Measurements from ENCODE around the gene OCRL. TPM values are rescaled to one million over a fixed set of nuclear protein-coding genes. Genes with fewer than 3 reads are reported as not detected.
A peak's percentile ranks its signal among the peaks of the same experiment; 100 is the strongest.

Gene OCRL
- total RNA-seq, 1 donor from 2014 or later: 25.3 TPM

DNA sequence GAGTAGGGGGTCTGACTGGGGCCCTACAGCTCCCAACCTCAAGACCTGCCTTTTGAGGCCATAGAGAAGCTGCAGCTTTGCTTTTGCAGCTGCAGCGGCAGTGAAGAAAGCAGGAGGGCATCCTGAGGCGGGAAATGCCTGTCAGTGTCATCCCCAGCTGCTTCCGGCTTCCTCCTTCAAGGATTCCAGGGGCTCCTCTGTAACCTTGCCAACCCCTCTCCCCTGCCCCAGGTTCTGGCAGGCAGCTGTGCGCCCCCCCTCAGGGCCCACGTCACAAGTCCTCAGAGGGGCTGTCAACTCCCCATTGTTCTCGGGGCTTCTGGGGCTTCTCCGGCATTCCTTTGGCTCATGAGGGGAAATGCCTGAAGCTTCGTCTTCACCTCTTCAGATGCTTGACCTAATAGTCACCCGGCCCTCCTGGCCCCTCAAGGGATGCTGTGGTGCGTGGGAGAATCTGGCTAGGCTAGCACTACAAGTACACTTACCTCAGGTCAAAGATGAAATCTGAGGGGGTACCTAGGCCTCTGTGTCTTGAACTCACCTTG lies 82.8 kb downstream of the OCRL start:
- Histone ChIP-seq H3K9ac (no peak overlapping the region), H4K20me1 (ENCODE audit: low read depth) (no peaks in the 10 kb centered on the region), H3K27me3 (no peaks in the 10 kb centered on the region), H3K4me3 (no peak overlapping the region), H3K4me1 (no peaks in the 10 kb centered on the region), H3K4me2 (no peak overlapping the region), H3K36me3 (no peaks in the 10 kb centered on the region), H3F3A (ENCODE audit: low read depth) (no peaks in the 10 kb centered on the region), H2AFZ (replicated peaks) (no peak overlapping the region), H3K79me2 (ENCODE audit: low read depth) (no peaks in the 10 kb centered on the region), H3K27ac (no peak overlapping the region), H3K9me3 (ENCODE audit: low read depth) (no peaks in the 10 kb centered on the region)
- Mint-ChIP-seq H3K27ac (peak overlapping the region; percentile 76), H3K36me3 (no peaks in the 10 kb centered on the region), H3K4me1 (peaks cover 13% of the 10 kb centered on the region), H3K9me3 (peaks cover 5% of the 10 kb centered on the region), H3K27me3 (ENCODE audit: insufficient read depth, low read depth) (peaks cover 3% of the 10 kb centered on the region), H3K4me3 (no peak overlapping the region)
- peak; percentile 74 for DNase-seq (ENCODE audit: low spot score)
- TF ChIP-seq EZH2phosphoT487 (IDR thresholded peaks at IDR 0.05) (no peak), EZH2 (IDR thresholded peaks at IDR 0.05) (no peak)
- TF ChIP-seq, protein P1, sequence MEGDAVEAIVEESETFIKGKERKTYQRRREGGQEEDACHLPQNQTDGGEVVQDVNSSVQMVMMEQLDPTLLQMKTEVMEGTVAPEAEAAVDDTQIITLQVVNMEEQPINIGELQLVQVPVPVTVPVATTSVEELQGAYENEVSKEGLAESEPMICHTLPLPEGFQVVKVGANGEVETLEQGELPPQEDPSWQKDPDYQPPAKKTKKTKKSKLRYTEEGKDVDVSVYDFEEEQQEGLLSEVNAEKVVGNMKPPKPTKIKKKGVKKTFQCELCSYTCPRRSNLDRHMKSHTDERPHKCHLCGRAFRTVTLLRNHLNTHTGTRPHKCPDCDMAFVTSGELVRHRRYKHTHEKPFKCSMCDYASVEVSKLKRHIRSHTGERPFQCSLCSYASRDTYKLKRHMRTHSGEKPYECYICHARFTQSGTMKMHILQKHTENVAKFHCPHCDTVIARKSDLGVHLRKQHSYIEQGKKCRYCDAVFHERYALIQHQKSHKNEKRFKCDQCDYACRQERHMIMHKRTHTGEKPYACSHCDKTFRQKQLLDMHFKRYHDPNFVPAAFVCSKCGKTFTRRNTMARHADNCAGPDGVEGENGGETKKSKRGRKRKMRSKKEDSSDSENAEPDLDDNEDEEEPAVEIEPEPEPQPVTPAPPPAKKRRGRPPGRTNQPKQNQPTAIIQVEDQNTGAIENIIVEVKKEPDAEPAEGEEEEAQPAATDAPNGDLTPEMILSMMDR (IDR thresholded peaks at IDR 0.05): no peak

DNA sequence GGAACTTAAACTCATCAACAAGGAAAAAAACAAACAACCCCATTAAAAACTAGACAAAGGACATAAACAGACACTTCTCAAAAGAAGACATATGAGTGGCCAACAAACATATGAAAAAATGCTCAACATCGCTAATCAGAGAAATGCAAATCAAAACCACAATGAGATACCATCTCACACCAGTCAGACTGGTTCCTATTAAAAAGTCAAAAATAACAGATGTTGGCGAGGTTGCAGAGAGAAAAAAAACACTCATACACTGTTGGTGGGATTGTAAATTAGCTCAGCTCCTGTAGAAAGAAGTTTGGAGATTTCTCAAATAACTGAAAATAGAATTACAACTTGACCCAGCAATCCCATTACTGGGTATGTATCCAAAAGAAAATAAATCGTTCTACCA lies 86.0 kb downstream of the OCRL start:
- Histone ChIP-seq H2AFZ (replicated peaks) (no peak overlapping the region), H3K36me3 (no peaks in the 10 kb centered on the region), H4K20me1 (ENCODE audit: low read depth) (no peaks in the 10 kb centered on the region), H3K79me2 (ENCODE audit: low read depth) (no peaks in the 10 kb centered on the region), H3F3A (ENCODE audit: low read depth) (no peaks in the 10 kb centered on the region), H3K4me1 (no peaks in the 10 kb centered on the region), H3K27me3 (no peaks in the 10 kb centered on the region), H3K9me3 (ENCODE audit: low read depth) (no peaks in the 10 kb centered on the region), H3K4me2 (no peak overlapping the region), H3K9ac (no peak overlapping the region), H3K4me3 (no peak overlapping the region), H3K27ac (no peak overlapping the region)
- H3K9me3 Mint-ChIP-seq: peaks cover 5% of the 10 kb centered on the region
- no peaks in the 10 kb centered on the region for H3K36me3 Mint-ChIP-seq
- DNase-seq (ENCODE audit: low spot score): no peak
- H3K4me1 Mint-ChIP-seq: peaks cover 22% of the 10 kb centered on the region
- peaks cover 4% of the 10 kb centered on the region for H3K27me3 Mint-ChIP-seq (ENCODE audit: insufficient read depth, low read depth)
- TF ChIP-seq, protein P1 (IDR thresholded peaks at IDR 0.05): no peak
- TF ChIP-seq EZH2phosphoT487 (IDR thresholded peaks at IDR 0.05): no peak
- TF ChIP-seq EZH2 (IDR thresholded peaks at IDR 0.05): no peak
- H3K4me3 Mint-ChIP-seq: no peak overlapping the region
- no peak overlapping the region for H3K27ac Mint-ChIP-seq

GRCh38 chrX:129629837-129630236 lies 89.8 kb downstream of the OCRL start:
- Histone ChIP-seq H4K20me1 (ENCODE audit: low read depth) (no peaks in the 10 kb centered on the region), H3K9me3 (ENCODE audit: low read depth) (no peaks in the 10 kb centered on the region), H3K4me3 (no peak overlapping the region), H3K4me2 (no peak overlapping the region), H3K9ac (no peak overlapping the region), H3K27me3 (no peaks in the 10 kb centered on the region), H3K79me2 (ENCODE audit: low read depth) (no peaks in the 10 kb centered on the region), H2AFZ (replicated peaks) (no peak overlapping the region), H3K4me1 (no peaks in the 10 kb centered on the region), H3K27ac (no peak overlapping the region), H3K36me3 (no peaks in the 10 kb centered on the region), H3F3A (ENCODE audit: low read depth) (no peaks in the 10 kb centered on the region)
- Mint-ChIP-seq H3K4me3 (no peak overlapping the region), H3K27me3 (ENCODE audit: insufficient read depth, low read depth) (peaks cover 23% of the 10 kb centered on the region), H3K27ac (no peak overlapping the region), H3K4me1 (peaks cover 22% of the 10 kb centered on the region), H3K9me3 (peaks cover 2% of the 10 kb centered on the region), H3K36me3 (no peaks in the 10 kb centered on the region)
- TF ChIP-seq EZH2 (IDR thresholded peaks at IDR 0.05): no peak
- no peak for DNase-seq (ENCODE audit: low spot score)

DNA sequence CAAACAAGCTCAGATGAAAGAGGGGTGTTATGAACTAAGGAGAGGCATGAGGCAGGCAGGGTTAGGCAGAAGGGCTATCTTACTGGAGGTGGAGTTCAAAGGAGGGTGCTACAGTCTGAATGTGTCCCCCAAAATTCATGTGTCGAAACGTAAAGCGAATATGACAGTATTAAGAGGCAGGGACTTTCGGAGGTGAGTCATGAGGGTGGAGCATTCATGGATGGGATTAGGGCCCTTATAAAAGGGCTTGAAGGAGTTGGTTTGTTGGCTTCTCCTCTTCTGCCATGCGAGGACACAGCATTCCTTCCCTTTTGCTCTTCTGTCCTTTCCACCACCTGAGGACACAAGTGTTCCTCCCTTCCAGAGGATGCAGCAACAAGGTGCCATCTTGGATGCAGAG lies 91.8 kb downstream of the OCRL start:
- Mint-ChIP-seq H3K9me3 (peaks cover under 1% of the 10 kb centered on the region), H3K27ac (no peak overlapping the region), H3K27me3 (ENCODE audit: insufficient read depth, low read depth) (peaks cover 23% of the 10 kb centered on the region), H3K4me3 (no peak overlapping the region), H3K36me3 (no peaks in the 10 kb centered on the region), H3K4me1 (peaks cover 41% of the 10 kb centered on the region)
- Histone ChIP-seq H3K36me3 (no peaks in the 10 kb centered on the region), H3K27me3 (no peaks in the 10 kb centered on the region), H3F3A (ENCODE audit: low read depth) (no peaks in the 10 kb centered on the region), H3K27ac (no peak overlapping the region), H3K4me2 (no peak overlapping the region), H3K4me3 (no peak overlapping the region), H3K9ac (no peak overlapping the region), H4K20me1 (ENCODE audit: low read depth) (no peaks in the 10 kb centered on the region), H3K79me2 (ENCODE audit: low read depth) (no peaks in the 10 kb centered on the region), H3K4me1 (no peaks in the 10 kb centered on the region), H3K9me3 (ENCODE audit: low read depth) (no peaks in the 10 kb centered on the region), H2AFZ (replicated peaks) (no peak overlapping the region)
- TF ChIP-seq EZH2phosphoT487 (IDR thresholded peaks at IDR 0.05): no peak
- TF ChIP-seq, protein P1 (IDR thresholded peaks at IDR 0.05): no peak
- no peak for TF ChIP-seq EZH2 (IDR thresholded peaks at IDR 0.05)
- no peak for DNase-seq (ENCODE audit: low spot score)
